ENCODE results near the gene PROM2.
"Not testable (repeated sequence)": the region's sequence is repeated elsewhere in the genome, so short reads cannot be mapped to it uniquely, and the experiment has no call there.

PROM2 gene

GRCh38 chr2:95269036-95269680 lies 5.1 kb upstream of the PROM2 start:
- TF ChIP-seq CTCF (IDR thresholded peaks at IDR 0.05; ENCODE audit: low read depth, low read length), result no peak
- no peak overlapping the region for H3K4me3 ChIP-seq (replicated peaks in 1 of 2; ENCODE audit: low read depth in 2 of 2, low read length in 2 of 2)
- DNase-seq (ENCODE audit: low read depth in 2 of 2), result no peak

GRCh38 chr2:95269745-95270144 lies 4.5 kb upstream of the PROM2 start:
- not testable (repeated sequence) for DNase-seq (ENCODE audit: low read depth in 2 of 2); H3K4me3 ChIP-seq (replicated peaks in 1 of 2; ENCODE audit: low read depth in 2 of 2, low read length in 2 of 2)

- H3K4me3 ChIP-seq (replicated peaks in 1 of 2; ENCODE audit: low read depth in 2 of 2, low read length in 2 of 2), result no peak overlapping the region
- no peak for TF ChIP-seq CTCF (IDR thresholded peaks at IDR 0.05; ENCODE audit: low read depth, low read length)
- DNase-seq (ENCODE audit: low read depth in 2 of 2), result no peak
These were observed 3.6 kb upstream of the PROM2 start for GRCh38 chr2:95270541-95271081.

GRCh38 chr2:95271381-95271971 lies 2.8 kb upstream of the PROM2 start:
- H3K4me3 ChIP-seq (replicated peaks in 1 of 2; ENCODE audit: low read depth in 2 of 2, low read length in 2 of 2), result no peak overlapping the region
- no peak for DNase-seq (ENCODE audit: low read depth in 2 of 2)
- no peak for TF ChIP-seq CTCF (IDR thresholded peaks at IDR 0.05; ENCODE audit: low read depth, low read length)

GRCh38 chr2:95272299-95272751 lies 1.9 kb upstream of the PROM2 start:
- no peak for DNase-seq (ENCODE audit: low read depth in 2 of 2)
- no peak for TF ChIP-seq CTCF (IDR thresholded peaks at IDR 0.05; ENCODE audit: low read depth, low read length)
- H3K4me3 ChIP-seq (replicated peaks in 1 of 2; ENCODE audit: low read depth in 2 of 2, low read length in 2 of 2), result no peak overlapping the region

GRCh38 chr2:95272781-95273180 lies 1.5 kb upstream of the PROM2 start:
- no peak for DNase-seq (ENCODE audit: low read depth in 2 of 2)
- no peak overlapping the region for H3K4me3 ChIP-seq (replicated peaks in 1 of 2; ENCODE audit: low read depth in 2 of 2, low read length in 2 of 2)
- no peak for TF ChIP-seq CTCF (IDR thresholded peaks at IDR 0.05; ENCODE audit: low read depth, low read length)

- H3K4me3 ChIP-seq (replicated peaks in 1 of 2; ENCODE audit: low read depth in 2 of 2, low read length in 2 of 2), result no peak overlapping the region
These were observed 521 bp upstream of the PROM2 start for GRCh38 chr2:95273566-95274290.

More at GRCh38 chr2:95273566-95274290, 521 bp upstream of the PROM2 start:
- no peak for TF ChIP-seq CTCF (IDR thresholded peaks at IDR 0.05; ENCODE audit: low read depth, low read length)
- no peak for DNase-seq (ENCODE audit: low read depth in 2 of 2)

Measured in cardiac fibroblast (primary cell).